Muscle of arm (tissue), 12 donors: ENCODE results near the gene FNTB. TPM values are rescaled to one million over a fixed set of nuclear protein-coding genes. Genes with fewer than 3 reads are reported as not detected.

ENCODE experiments used
- DNase-seq: peaks from one replicate; pipeline ENCODE4 v3.0.0-alpha.2; 2013
- polyA plus RNA-seq, 12 donors: library from polyadenylated mRNA; unstranded; fragments of 120-200 nt; gene quantifications; one replicate each; pipeline ENCODE4 v1.2.1, GENCODE V29; 2013; ENCODE audit not compliant: insufficient read length in 12 of 12

Gene FNTB
- polyA plus RNA-seq, 12 donors = 17.9 to 31.8 (median 22.3) TPM; not detected in 1

- no peak for DNase-seq
Measured at GRCh38 chr14:64951291-64951690, 35.4 kb upstream of the FNTB start.

DNA sequence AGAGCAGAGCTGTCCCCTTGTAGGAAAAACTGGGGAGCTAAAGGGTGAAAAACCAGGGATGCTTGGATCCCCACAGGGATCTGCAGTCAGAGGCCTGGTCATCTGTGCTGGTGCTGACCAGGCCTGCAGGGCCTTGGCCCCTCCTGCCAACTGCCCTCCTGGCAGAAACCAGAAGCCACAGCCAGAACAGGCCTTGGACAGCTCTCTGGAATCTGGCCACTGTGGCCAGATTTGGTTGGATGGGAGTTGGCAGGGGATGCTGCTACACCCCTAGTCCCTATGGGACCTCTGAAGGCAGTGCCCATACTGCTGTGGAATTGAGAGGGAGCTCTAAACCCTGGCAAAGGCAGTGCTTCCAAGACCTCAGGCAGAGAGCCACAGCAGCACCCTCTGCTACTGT is 35.0 kb upstream of the FNTB start:
- DNase-seq = no peak

DNA sequence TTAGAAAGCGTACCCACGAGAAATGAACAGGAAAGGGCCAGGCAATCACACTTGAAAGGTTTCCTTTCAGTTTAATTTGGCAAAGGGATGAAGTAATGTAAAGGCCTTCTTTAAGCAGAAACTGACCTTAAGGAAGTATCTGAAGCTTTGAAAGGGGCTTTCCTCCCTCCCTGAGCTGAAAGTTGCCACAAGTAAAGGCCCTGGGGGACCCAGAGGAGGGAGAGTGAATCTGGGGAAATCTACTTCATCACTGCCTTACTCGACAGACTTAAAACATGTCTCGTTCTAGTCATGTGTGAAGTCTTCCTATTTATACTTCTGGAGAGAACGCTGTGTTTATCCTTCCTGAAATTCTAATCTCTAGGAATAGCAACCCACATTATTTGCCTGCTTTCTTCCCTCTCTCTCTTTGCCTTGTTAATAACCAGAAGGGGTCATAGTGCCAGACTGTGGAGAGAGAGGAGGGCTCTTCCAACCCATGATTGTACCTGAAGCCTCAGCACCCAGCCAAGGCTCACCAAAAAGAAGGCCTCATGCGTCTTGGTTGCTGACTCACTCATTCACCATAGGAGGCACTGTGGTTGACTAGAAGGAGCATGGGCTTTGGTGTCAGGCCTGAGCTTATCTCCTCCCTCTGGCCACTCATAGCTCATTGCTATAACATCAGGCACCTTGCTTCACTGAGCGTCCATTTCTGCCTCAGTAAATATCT is 33.9 kb upstream of the FNTB start:
- DNase-seq = no peak

DNA sequence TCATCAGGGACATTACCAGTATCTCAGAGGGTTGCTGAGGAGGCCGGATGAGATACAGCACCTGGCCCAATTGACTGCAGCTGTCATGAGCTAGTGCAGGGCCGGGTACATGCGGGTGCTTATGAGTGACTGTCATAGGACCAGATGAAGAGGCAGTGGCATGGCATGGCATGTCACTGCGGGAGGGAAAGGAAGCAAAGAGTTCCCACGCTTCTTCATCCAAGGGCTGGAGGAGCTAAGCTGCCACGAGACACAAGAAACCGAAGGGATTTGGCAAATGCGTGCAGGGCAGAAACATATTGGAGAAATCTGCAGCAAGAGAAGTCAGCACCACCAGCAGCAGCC is 33.4 kb upstream of the FNTB start:
- DNase-seq = no peak

DNA sequence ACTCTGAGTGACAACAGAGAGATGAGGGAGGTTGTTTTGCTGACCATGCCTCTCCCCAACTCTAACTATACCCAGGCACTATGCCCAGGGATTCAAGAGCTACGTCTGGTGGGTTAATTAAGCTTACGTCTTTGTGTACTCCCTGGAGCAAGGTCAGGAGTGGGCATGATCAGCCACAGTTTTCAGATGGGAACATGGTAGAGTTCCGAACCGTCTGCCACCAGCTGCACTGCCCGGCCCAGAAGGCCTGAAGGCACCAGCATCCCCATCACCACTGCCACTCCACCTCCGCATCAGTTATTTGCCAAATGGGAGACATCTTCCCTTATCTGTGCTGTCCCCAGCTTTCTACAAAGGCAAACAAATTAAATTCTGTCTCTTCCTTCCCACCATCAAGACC is 33.0 kb upstream of the FNTB start:
- no peak for DNase-seq

DNA sequence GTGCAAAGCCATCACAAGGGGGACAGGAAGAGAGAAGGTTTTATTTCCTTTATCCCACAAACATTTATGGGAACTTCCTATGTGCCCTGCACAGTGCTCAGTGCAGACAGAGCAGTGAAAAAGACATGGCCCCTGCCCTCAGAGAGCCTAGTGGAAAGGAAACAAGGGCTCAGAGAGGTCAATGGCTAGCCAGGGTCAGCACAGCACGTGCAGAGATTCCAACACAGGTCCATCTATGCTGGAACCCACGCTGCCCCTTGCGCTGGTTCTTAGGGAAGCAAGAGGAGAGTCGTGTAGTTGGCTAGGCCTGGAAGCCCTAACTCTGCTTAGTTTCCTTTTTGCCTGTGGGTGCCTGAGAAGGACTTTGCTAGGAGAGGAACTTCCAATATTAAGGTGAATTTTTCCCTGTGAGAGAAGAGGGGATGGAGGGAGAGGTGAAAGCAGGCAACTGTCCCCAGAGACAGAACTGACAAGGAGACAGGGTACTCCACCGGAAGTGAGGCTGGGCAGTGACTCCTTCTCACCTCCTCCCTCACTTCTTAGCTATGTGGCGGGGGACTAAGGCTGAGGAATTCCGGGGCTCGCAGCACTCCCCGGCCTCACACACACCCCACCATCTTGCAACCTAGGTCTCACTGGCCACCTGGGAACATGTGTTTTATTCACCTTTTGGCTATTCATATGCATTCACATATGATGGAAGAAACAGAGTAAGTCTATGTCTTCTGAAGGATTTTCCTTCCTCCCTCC is 32.0 kb upstream of the FNTB start:
- DNase-seq = no peak

DNA sequence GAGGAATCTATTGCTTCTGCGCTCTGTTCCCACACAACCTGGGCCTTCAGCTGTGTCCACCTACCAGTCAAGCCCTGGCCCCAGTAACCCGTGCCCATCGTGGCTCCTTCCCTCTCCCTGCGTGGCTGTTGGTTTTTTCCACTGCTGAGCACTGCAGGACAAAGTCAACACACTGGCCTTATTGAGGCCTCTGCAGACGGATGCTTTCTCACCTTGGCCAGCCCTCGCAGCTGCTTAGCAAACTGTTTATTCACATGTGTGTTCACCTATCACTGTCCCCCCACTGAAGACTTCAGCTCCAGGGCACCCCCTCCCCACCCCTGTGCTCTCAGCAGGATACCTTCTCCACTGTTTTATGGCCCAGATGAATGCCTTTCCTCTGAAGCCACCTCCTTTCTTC is 31.4 kb upstream of the FNTB start:
- no peak for DNase-seq

DNA sequence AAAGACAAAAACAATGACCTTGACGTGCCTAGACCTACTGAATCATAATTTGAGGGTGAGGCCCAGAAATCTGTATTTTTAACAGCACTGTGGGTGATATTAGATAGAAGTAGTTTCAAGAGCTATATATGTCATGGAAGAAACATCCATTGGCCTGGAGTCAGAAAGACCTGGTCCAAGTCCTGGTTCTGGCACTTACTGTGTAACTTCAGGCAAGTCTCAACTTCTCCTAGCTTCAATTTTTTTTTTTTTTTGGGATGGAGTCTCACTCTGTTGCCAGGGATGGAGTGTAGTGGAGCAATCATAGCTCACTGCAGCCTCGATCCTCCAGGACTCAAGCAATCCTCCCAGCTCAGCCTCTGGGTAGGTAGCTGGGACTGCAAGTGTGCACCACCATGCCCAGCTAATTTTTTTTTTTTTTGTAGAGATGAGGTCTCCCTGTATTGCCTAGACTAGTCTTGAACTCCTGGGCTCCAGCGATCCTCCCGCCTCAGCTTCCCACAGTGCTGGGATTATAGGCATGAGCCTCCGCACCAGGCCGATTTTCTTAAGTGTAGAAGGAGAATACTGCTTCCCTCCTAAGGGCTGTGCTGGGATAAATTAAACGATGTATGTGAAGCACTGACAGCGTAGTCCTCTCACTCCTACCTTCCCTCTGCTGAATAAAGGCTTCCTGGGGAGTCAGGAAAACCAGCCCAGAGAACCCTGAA is 29.8 kb upstream of the FNTB start:
- DNase-seq = no peak

DNA sequence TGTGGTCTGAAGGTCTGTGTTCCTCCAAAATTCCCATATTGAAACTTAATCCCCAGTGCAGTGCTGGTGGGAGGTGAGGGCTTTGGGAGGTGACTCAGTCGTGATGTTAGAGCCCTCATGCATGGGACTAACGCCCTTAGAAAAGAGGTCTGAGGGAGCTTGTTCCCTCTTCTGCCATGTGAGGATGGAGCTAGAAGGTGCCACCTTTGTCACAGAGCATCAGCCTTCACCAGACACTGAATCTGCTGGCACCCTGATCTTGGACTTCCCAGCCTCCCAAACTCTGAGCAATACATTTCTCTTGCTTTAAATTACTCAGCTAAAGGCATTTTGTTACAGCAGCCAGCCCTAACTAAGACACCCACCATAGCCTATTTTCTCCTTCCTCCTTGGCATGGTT is 28.5 kb upstream of the FNTB start:
- no peak for DNase-seq

DNA sequence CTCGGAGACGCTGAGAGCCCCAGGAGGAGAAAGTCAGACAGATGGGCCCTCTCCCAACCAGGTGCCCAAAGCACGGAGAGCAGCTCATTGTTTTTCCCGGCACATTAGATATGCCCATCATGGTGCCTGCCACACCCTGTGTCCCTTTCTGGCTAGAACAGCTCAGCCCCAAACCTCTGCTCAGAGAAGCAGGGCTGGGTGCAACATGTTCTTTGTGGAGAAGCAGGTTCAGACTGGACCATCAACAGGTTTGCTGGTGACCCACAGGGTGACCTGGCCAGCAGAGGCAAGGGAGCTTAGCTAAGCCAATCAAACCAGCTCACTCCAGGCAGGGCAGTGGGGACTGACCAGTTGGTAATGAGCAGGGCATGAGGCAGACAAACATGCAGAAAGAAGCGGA is 28.0 kb upstream of the FNTB start:
- DNase-seq = no peak

- no peak for DNase-seq
Measured at GRCh38 chr14:64960762-64961276, 25.9 kb upstream of the FNTB start.

DNA sequence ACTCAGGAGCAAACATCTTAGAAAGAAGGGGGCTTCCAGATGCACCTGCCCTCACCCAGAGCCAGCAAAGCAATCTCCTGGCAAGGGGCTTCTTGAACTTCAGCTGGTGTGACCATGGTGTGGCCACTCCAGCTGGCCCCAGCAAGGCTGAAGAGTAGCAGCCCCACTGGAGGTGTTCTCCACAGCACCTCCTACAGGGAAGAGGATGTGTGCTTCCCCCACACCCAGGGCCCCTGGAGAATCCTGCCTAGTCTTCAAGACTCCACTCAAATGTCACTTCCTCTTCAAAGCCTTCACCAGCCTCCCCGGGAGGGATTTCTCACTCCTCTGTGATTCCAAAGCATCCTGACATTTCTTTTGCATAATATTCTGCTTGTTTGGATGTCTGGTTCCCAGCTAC is 23.1 kb upstream of the FNTB start:
- DNase-seq = no peak

GRCh38 chr14:64965356-64966000 is 21.2 kb upstream of the FNTB start:
- DNase-seq = no peak

DNA sequence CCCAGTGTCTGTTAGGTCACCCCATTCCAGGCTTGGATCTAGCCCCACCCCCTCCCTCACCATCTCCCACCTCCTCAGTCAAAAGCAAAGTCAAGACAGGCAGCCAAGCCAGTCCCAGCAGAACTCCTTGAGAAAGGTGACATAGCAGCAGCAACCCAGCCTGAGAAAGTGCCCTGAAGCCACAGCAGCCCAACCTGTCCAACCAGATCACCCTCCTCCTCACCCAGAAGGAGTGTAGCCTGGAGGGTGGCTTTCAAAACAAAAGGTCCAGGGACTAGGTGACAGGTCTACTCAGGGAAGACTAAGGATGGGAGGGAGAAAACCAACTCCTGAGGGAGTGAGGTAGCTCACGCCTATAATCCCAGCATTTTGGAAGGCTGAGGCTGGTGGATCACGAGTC is 19.7 kb upstream of the FNTB start:
- DNase-seq = no peak

DNA sequence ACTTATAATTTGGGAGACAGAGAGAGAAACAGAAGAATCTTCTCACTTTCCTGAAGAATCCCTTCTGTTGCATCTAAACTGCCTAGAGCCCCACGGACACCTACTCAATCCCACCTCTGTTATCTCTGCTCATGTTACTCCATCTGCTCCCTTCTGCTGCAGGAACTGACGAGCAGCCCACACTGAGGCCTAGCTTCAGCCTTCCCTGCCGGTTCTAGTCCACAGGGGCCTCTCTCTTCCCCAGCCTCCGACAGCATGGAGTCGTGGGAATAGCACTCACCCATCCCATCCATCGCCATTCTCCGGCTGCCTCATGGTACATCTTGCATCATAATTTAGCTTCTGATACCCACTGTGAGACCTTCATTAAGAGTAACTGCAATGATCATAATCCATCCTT is 18.5 kb upstream of the FNTB start:
- DNase-seq = no peak

DNA sequence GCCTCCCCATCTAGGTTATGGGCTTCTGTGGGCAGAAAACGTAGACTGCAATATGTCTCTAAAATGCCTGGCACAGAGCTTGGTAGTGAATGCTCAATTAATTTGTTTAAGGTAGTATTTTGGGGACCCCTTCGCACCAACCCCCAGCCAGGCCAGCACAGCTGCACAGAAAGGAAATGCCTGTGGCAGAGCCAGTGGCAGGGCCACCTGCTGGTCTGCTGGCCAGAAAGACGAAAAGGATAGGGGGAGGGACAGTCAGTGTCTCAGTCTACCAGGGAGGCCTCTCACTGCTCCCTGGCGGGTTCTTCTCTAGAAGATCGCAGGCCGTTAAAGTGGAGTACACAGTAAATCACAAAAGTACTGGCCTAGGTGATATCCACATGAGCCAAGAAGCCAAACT is 18.0 kb upstream of the FNTB start:
- no peak for DNase-seq

DNA sequence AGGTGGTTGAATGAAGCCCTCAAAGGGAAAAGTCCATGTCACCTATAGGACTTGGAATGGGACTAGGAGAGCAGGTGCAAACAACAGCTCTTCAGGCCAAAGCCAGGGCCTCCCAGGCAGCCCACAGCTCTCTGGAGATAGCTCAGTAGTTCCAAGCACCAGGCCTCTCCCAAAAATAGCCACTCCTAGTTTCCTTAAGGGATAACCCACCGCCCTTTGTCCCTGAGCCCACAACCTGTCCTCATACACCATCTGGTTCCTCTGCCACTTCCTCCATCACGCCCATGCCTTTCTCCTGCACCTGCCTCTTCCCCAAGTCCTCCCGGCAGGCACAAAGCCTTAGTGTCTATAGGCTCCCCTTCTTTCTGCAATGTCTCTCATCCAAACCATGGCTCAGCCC is 16.7 kb upstream of the FNTB start:
- no peak for DNase-seq

DNA sequence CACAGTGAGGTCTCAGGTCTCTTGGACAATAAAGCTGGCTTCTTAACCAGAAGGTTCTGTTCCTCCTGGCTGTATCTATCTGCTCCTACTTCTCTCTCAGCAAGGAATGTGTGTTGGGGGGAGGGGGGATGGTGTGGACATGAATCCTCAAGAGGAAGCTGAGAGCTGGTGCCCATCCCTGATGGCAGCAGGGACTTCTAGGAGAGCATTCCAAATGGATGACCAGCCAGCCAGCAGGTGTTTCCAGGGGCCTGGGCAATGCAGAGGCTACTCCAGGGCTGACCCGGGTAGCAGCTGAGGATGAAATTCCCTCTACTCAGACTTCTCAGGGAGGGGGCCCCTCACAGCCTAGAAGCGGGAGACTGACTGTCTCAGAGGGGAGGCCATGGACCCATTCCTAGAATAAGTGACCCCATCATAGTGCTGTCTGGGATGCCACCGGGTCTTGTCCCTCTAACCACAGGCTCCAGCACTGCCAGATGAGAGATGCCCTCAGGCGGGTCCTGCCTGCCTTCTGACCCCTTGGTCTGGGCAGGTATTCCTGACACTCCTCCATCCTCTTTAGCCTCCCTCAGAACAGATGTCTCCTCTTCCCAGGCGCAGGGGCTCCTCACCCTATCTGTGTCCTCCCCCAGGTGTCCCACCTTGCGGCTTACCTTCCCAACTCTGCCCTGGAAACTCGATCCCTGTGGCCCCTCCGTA is 15.8 kb upstream of the FNTB start:
- DNase-seq = no peak

DNA sequence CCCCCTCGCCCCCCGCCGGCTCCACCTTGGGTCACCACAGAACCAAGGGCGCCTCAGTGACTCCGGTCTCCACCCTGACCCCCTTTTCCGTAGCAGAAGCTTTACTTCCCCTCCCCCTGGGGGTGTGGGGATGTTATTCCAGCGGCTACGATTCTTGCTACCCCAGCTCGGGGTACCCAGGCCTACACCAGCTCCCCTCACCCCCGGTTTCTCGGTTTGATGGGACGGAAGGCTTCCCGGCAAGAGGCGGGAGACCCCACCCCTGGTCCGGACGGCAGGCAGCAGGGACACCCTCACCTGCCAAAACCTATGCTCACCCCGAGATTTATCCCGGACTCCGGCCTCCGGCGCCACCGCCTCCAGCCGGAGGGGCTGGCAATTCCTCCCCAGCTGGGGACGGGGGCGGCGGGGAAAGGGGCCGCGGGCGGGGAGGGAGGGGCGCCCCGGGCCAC is 15.2 kb upstream of the FNTB start:
- no peak for DNase-seq

GRCh38 chr14:64971943-64972791 is 14.5 kb upstream of the FNTB start, which contains the start of gene RAB15:
Gene RAB15 (minus strand): TSS chr14:64972336. CDS start chr14:64972076, 260 bp downstream.
- DNase-seq = no peak

GRCh38 chr14:64973026-64973442 is 13.7 kb upstream of the FNTB start:
- no peak for DNase-seq
